Esophagus squamous epithelium (tissue), 4 donors: ENCODE results near the gene CCDC179.

Source experiments
- POLR2A ChIP-seq, 4 donors: fragments of 450-650 bp; IDR thresholded peaks; one replicate each; pipeline ENCODE4 v1.6.1; 2017; ENCODE audit warnings: antibody characterized with exemption in 4 of 4, mild to moderate bottlenecking in 4 of 4, moderate library complexity in 3 of 4
- TF ChIP-seq, protein P1 (sequence below), 6 experiments: fragments of 450-650 bp in 4 of 6; fragments of 200-600 bp in 2 of 6; sonication (generic) in 2 of 6; IDR thresholded peaks; one replicate each; pipeline ENCODE4 v1.5.1; 2016 to 2019; ENCODE audit warnings: antibody characterized with exemption in 6 of 6, mild to moderate bottlenecking in 4 of 6, moderate library complexity in 4 of 6

DNA sequence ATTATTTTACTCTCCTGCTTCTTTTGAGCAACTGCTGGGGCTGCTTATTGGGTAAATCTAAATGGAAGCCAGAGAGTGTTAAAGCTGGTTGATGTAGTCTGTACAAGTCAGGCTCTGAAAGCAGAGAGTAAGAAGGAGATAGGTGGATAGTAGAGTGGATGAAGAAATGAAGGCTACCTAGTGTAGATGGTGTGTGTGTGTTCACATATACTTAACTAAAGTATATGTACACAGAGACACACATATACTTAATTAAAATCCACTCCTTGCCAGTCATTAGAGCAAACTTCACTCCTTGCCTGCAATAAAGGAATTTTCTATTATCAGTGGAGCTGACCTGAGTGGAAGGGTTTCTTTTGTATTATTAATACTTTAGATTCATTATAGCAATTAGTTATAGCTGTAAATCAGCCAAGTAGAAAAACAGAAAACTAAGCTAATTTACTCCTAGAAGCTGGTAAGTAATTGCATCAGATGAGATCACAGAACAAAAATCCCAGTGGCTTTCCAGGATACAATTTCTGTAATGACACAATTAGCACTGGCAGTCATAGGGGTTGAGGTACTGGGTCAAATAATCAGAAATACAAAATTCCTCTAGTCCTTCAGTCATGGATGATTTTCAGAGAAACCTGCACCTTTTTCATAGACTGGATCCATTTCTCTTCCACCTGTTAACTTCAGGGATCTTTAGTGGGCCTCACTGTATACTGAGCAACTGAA is 40.7 kb upstream of the CCDC179 start:
- TF ChIP-seq POLR2A (IDR thresholded peaks at IDR 0.05), result no peak
- TF ChIP-seq, protein P1, sequence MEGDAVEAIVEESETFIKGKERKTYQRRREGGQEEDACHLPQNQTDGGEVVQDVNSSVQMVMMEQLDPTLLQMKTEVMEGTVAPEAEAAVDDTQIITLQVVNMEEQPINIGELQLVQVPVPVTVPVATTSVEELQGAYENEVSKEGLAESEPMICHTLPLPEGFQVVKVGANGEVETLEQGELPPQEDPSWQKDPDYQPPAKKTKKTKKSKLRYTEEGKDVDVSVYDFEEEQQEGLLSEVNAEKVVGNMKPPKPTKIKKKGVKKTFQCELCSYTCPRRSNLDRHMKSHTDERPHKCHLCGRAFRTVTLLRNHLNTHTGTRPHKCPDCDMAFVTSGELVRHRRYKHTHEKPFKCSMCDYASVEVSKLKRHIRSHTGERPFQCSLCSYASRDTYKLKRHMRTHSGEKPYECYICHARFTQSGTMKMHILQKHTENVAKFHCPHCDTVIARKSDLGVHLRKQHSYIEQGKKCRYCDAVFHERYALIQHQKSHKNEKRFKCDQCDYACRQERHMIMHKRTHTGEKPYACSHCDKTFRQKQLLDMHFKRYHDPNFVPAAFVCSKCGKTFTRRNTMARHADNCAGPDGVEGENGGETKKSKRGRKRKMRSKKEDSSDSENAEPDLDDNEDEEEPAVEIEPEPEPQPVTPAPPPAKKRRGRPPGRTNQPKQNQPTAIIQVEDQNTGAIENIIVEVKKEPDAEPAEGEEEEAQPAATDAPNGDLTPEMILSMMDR (IDR thresholded peaks at IDR 0.05), result no peak
